Measurements from ENCODE around the gene RPL18A. TPM values are rescaled to one million over a fixed set of nuclear protein-coding genes. Genes with fewer than 3 reads are reported as not detected.
A peak's percentile ranks its signal among the peaks of the same experiment; 100 is the strongest.

The RPL18A gene
- polyA plus RNA-seq, 4 donors, result 828 to 1,246 (median 866) TPM

DNA sequence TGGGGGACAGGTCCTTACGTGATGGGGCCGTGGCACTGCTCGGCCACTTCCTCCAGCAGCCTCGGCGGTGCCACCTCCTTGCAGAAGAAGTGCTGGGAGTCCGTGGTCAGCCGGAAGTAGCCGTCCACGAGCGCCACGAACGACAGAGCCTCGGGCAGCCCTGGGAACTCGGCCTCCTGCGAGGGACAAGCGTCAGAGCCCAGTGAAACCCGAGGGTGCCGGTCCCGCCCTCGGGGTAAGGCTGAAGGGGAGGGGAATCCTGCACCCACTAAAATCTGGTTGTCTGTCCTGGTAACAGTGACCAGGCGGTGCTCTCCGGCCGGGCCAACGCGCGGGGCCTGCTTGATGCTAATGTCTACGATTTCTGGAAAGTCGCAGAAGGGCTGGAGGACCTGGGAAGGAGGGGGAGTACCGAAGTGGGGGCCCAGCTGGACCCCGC, 18.3 kb upstream of the RPL18A start:
- DNase-seq (ENCODE audit: low read depth in 4 of 4, low spot score in 3 of 4), result no peak

GRCh38 chr19:17841810-17842662, 17.7 kb upstream of the RPL18A start:
- peak in 2 of 4 donors; percentile 78 to 79 for DNase-seq (ENCODE audit: low read depth in 4 of 4, low spot score in 3 of 4)

DNA sequence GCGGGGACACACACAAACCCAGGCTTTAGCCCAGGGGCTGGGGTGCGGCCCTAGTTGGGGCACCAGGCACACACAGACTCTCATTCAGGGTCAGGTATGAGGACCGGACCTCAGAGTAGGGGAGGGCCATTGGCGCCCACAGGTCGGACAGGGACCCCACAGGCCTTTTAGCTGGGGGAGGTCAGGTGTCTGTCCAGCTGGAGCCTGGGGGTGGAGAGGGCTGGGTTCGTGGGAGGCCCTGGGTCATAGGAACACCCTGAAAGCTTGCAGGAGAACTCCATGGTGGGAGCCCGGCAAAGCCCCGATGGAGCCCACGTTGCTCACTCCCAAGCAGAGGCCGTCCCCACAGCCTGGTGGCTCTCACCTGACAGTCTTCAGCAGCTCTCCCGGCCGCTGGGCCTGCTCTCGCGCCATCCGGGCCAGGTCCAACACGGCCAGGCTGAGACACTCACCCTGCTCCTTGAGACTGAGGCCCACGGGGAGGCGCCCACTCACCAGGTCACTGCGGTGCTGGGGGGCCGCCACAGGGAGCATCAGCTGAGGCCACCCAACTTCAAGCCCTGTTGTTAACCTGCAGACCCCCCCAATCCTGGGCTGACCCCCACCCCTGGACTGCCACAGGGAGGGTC, 16.9 kb upstream of the RPL18A start:
- DNase-seq (ENCODE audit: low read depth in 4 of 4, low spot score in 3 of 4), result no peak

GRCh38 chr19:17843292-17843827, 16.4 kb upstream of the RPL18A start:
- DNase-seq (ENCODE audit: low read depth in 4 of 4, low spot score in 3 of 4), result no peak

GRCh38 chr19:17843908-17844490, 15.7 kb upstream of the RPL18A start:
- DNase-seq (ENCODE audit: low read depth in 4 of 4, low spot score in 3 of 4), result no peak

DNA sequence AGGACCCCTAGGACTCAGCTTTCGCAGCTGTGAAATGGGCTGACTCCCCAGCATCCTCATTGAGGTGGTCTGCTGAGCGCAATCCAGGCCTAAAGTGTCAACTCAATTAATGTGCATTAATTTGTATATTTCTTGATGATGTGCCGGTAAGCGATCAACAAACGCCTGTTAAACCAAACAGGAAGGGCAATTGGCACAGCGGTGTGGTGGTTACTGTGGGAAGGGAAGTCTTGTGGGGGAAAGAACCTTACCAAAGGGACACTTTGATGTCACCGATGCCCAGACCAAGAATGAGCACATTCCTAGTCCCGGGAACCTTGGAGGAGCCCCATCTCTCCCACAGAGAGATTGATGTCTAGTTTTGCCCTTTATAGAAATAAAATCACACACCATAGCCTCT, 13.6 kb upstream of the RPL18A start:
- no peak for DNase-seq (ENCODE audit: low read depth in 4 of 4, low spot score in 3 of 4)

DNA sequence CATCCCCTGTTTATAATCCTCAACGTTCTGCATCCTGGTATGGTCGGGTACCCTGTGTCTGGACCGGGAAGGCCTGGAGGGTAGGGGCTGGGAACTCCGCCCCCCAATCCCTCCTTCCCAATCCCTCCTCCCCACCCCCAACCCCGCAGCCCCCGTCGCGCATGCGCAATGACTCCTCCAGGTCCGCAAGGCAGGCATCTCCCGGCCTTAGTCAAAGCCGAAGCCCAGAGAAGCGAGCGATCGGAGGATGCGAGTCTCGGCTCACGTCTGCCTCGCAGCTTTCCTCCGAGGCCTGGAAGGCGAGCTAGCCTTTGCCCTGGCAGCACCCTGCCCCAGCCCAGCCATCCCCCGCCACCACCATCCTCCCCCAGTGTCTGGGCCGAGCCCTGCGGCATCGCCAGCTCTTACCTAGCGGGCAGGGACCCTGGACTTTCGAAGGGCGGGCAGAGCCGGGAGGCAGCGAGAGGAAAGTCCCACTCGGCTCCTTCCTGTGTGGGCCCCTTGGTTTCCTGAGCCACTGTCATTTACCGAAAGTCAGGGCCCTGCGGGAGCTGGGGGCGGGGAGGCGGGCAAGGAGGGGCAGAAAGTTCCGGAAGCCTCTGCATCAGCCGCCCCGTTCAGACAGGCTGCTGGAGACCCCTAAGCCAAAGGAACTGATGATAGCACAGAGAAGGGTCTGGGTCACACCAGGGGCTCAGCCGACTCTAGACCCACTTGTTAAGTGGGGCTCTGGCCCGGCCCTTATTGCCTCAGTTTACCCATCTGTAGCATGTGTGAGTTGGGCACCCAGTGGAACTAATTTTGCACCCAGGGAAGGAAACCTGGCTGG, 12.0 kb upstream of the RPL18A start, which contains the start of gene JAK3:
JAK3 (minus strand) TSS at position 445 of the 829 bp plus-strand sequence. CDS start 3,565 bp downstream, outside the sequence.
- peak in 2 of 4 donors; percentile 54 to 58 for DNase-seq (ENCODE audit: low read depth in 4 of 4, low spot score in 3 of 4)

GRCh38 chr19:17848595-17849292, 11.0 kb upstream of the RPL18A start:
- DNase-seq (ENCODE audit: low read depth in 4 of 4, low spot score in 3 of 4), result no peak

DNA sequence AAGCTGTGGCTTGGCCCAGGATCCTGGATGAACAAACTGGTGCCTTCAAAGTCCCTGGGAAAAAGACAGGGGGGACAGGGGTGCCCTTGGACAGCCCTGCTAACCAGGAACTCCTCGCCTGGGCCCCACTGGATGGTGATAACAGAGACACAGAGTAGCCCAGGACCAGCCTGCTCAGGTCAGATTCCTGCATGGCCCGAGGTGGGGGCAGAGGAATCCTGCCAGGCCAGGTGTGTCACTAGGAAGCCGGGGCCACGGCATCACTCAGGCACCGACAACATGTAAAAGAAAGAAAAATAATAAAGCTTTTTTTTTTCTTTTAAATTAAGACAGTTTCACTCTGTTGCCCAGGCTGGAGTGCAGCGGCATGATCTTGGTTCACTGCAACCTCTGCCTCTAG, 5.6 kb upstream of the RPL18A start:
- no peak for DNase-seq (ENCODE audit: low read depth in 4 of 4, low spot score in 3 of 4)

- DNase-seq (ENCODE audit: low read depth in 4 of 4, low spot score in 3 of 4), result peak in 3 of 4 donors; percentile 29 to 58 (median 56)
Measured at GRCh38 chr19:17855280-17856152, 4.2 kb upstream of the RPL18A start.

- no peak for DNase-seq (ENCODE audit: low read depth in 4 of 4, low spot score in 3 of 4)
Measured at GRCh38 chr19:17860331-17860992, 752 bp downstream of the RPL18A start.

DNA sequence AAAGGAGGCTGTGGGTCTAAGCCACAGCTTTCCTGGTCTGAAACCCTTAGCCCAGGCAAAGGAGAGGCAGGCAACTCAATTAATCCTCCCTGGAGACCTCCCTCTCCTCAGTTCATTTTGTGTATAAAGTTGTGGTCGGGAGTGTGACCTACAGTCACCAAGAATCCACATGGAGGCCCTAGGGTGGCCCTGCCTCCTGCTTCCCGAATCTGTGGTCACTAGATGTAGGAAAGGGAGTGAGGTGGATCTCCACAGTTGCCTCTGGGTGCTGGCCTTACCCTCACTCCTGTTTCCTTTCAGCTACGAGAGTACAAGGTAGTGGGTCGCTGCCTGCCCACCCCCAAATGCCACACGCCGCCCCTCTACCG, 1.3 kb downstream of the RPL18A start:
- no peak for DNase-seq (ENCODE audit: low read depth in 4 of 4, low spot score in 3 of 4)

DNA sequence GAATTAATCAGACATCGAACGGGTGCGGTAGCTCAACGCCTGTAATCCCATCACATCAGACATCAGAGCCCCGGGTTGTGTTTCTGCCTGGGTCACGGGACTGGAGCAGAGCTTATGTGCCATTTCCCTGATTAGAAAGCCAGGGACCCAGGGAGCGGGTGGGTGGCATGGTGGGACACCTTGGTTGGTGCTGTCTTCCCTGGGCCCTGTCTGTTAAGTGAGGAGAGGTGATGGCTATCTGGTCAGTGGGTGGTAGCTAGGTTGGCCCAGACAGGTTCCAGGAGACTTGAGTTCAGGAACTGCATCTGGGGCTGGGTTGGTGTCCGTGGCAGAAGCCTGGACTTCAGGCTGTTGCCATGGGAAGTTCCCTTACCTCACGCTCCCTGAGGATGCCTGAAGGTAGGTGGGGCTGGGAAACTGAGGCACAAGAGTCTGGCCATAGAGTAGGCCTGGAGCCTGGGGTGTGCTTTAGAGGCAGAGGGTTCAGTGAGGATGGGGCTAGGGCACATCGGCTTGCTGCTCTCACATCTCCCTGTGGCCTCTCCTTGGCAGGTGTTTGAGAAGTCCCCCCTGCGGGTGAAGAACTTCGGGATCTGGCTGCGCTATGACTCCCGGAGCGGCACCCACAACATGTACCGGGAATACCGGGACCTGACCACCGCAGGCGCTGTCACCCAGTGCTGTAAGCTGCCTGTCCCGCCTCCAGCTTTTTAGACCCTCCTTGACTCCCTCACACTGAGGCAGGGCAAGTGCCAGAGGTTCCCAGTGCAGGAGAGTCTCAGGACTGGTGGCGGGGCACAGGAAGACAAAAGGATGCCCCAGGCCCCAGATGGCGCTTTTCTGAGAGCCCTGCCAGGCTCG, 2.1 kb downstream of the RPL18A start:
- DNase-seq (ENCODE audit: low read depth in 4 of 4, low spot score in 3 of 4), result no peak

- no peak for DNase-seq (ENCODE audit: low read depth in 4 of 4, low spot score in 3 of 4)
Measured at GRCh38 chr19:17862711-17863519, 3.2 kb downstream of the RPL18A start.

DNA sequence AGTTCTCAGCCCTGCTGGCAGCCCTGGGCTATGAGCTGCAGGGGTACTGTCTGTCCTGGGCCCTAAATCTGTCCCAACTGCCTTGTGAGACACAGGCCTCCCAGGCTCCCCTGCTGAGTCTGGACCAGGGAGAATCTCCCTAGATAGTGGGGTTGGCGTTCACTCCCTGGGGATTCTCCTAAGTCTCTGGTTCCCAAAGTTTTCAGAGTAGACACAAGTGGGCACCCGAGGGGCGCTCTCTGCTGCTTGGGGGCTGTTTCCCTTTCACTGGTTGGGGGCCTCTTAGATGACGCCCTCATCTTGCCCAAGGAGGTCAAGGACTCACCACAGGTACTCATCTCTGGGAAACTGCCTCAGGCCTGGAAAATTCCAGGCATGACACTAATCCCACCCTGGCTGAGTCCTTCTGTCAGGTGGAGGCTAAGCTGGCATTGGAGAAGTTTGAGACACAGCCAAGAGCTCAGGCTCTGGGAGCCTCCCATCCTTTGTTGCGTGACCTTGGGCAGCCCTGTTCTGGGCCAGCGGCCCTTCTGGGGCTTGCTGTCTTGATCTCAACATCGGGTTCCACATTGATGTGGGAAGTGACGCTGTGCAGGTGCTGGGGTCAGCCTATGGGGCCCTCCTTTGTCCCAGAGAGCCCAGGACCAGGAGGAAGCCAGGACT, 3.9 kb downstream of the RPL18A start:
- no peak for DNase-seq (ENCODE audit: low read depth in 4 of 4, low spot score in 3 of 4)

Measured in left renal pelvis (tissue), 4 donors.